Stromal cell of bone marrow (primary cell): ENCODE measurements around the gene MPIG6B.

Experiments used
- DNase-seq: peaks from one replicate; pipeline ENCODE4 v3.0.0-alpha.2; 2012; ENCODE audit warnings: low read depth

MPIG6B gene

GRCh38 chr6:31723245-31723979 is at the start of gene MPIG6B:
TSS of gene MPIG6B (plus strand) at chr6:31723373. CDS start at chr6:31723384, 11 bp downstream.
- no peak for DNase-seq

GRCh38 chr6:31676322-31676903 is 46.8 kb upstream of the MPIG6B start:
- no peak for DNase-seq

GRCh38 chr6:31676904-31677303 is 46.3 kb upstream of the MPIG6B start:
- DNase-seq, result no peak

- no peak for DNase-seq
These were observed 45.2 kb upstream of the MPIG6B start for GRCh38 chr6:31677955-31678354.

- peak; percentile 81 for DNase-seq
These were observed 42.7 kb upstream of the MPIG6B start, which contains the start of gene LY6G5C for GRCh38 chr6:31680226-31681134. TSS of gene LY6G5C (minus strand) at chr6:31681067. CDS start at chr6:31680373, 694 bp downstream.

GRCh38 chr6:31681135-31681671 is 42.0 kb upstream of the MPIG6B start:
- DNase-seq, result no peak

- DNase-seq, result no peak
These were observed 39.6 kb upstream of the MPIG6B start for GRCh38 chr6:31683591-31683990.

GRCh38 chr6:31686483-31686882 is 36.7 kb upstream of the MPIG6B start:
- no peak for DNase-seq

- DNase-seq, result no peak
These were observed 35.9 kb upstream of the MPIG6B start for GRCh38 chr6:31687321-31687720.

GRCh38 chr6:31687860-31688693 is 35.1 kb upstream of the MPIG6B start:
- DNase-seq, result no peak

GRCh38 chr6:31689249-31690110 is 33.7 kb upstream of the MPIG6B start:
- DNase-seq, result no peak

- no peak for DNase-seq
These were observed 32.7 kb upstream of the MPIG6B start for GRCh38 chr6:31690231-31691077.

- DNase-seq, result no peak
These were observed 32.1 kb upstream of the MPIG6B start for GRCh38 chr6:31691078-31691463.

GRCh38 chr6:31691564-31692108 is 31.5 kb upstream of the MPIG6B start:
- DNase-seq, result no peak

GRCh38 chr6:31692353-31692752 is 30.8 kb upstream of the MPIG6B start:
- DNase-seq, result no peak

GRCh38 chr6:31692886-31693285 is 30.3 kb upstream of the MPIG6B start:
- no peak for DNase-seq

GRCh38 chr6:31693535-31693934 is 29.6 kb upstream of the MPIG6B start:
- DNase-seq, result no peak

GRCh38 chr6:31697555-31697954 is 25.6 kb upstream of the MPIG6B start:
- no peak for DNase-seq

GRCh38 chr6:31700740-31701401 is 22.3 kb upstream of the MPIG6B start:
- DNase-seq, result no peak
